Omental fat pad (tissue), 4 donors: ENCODE results near the gene RAB22A. TPM values are rescaled to one million over a fixed set of nuclear protein-coding genes. Genes with fewer than 3 reads are reported as not detected.
"Not testable (repeated sequence)": the region's sequence is repeated elsewhere in the genome, so short reads cannot be mapped to it uniquely, and the experiment has no call there.

Source experiments
- ATAC-seq: fragments of 150-250 bp; one replicate; pipeline ENCODE4 v1.9.1; 2016; ENCODE audit warnings: mild to moderate bottlenecking, moderate library complexity; ENCODE audit not compliant: low FRiP score
- DNase-seq: peaks from one replicate; pipeline ENCODE4 v3.0.0-alpha.2; 2019; ENCODE audit warnings: low spot score
- CTCF ChIP-seq, 3 donors: fragments of 450-650 bp; IDR thresholded peaks; one replicate each; pipeline ENCODE4 v1.5.1; 2016 to 2017; ENCODE audit warnings: antibody characterized with exemption in 3 of 3, mild to moderate bottlenecking in 3 of 3, moderate library complexity in 2 of 3
- total RNA-seq, 4 donors: library from RNA; depleted of rRNA; stranded (reverse); fragments of >200 nt; gene quantifications; one replicate each; pipeline ENCODE4 v1.1.0, GENCODE V29; 2016

RAB22A gene
- total RNA-seq, 4 donors from 2014 or later: 16.7 to 28.1 (median 19.6) TPM

DNA sequence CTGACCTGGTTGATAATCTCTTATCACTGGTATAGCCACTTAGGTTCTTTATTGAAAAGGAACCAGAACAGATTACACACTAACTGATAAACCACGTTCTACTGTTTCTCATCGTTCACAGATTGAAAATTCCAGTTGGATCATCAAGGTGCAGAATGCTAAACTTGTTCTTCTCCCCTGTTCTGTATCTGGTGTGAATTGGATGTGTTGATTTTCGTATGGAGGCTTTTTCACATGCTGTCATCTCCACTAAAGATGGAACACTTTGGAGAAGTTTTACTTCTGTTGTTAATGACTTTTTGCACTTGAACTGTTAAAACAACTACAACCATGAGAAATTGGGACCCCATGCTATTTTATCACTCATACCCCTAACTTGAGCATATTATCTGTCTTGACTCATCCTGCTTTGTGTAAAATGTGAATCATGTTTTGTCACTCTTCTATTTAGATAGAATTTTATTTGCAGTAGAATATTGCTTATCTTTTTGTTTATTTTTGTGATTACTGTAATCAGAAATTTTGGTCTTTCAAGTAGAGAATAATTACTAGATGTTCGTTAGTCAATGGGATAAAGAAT, 97.0 kb downstream of the RAB22A start:
- DNase-seq (no peak), ATAC-seq (no peak)
- no peak for TF ChIP-seq CTCF (IDR thresholded peaks at IDR 0.05)

DNA sequence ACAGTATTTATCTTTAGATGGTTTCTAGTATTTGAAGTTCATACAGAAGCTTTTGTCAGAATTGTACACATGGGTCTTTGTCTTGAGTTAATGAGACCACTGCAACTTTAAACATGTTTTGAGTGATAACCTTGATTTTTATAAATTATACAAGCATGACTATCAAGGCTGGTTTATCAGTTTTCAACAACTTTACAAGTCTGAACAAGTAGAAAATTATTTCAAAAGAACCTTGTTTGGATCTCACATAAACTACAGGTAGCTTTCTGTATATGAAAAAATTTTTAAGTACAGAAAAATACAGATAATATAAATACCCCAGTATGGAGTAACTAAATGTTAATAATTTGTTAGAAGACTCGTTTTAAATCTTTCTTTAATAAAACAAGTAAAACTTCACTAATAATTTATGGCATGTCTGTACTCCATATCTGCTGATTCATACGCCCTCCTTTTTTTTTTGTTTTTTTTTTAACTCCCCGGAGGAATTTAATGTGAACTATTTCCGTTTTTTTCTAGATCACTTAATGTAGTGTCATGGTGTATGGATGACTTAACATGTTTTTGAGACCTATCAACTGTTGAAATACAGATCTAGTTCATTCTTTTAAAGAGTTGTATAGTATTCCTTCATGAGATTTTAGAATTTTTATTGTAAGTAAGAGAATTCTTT, 97.8 kb downstream of the RAB22A start:
- ATAC-seq (peak; percentile 60), DNase-seq (no peak)
- no peak for TF ChIP-seq CTCF (IDR thresholded peaks at IDR 0.05)

DNA sequence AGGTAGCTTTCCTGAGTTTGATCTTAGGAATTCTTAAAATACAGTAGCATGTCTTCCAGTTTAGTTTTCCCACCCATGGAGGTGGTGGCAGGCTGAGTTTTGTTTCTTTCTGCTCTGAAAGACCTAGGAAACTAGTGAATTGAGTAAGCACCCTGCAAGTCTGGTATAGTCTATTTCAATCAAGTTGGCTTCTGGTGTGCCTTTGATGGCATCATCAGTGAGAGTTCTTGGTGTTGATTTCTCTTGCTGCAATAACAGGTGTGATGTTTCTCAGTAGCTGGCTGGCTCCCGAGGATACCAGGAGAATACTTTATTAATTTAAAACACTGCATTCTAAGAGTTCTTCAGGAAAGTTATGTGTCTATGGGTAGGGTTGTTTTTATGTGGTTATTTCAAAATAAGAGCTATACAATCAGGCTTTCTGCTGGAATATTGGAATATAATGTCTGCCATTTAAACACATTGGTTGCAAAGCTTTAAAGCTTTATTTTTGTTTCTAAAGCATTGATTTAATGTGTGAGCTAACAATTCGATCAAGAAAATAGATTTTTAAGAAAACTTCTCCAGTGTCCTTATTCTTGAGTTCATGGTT, 98.5 kb downstream of the RAB22A start:
- no peak for TF ChIP-seq CTCF (IDR thresholded peaks at IDR 0.05)
- DNase-seq (no peak), ATAC-seq (no peak)

DNA sequence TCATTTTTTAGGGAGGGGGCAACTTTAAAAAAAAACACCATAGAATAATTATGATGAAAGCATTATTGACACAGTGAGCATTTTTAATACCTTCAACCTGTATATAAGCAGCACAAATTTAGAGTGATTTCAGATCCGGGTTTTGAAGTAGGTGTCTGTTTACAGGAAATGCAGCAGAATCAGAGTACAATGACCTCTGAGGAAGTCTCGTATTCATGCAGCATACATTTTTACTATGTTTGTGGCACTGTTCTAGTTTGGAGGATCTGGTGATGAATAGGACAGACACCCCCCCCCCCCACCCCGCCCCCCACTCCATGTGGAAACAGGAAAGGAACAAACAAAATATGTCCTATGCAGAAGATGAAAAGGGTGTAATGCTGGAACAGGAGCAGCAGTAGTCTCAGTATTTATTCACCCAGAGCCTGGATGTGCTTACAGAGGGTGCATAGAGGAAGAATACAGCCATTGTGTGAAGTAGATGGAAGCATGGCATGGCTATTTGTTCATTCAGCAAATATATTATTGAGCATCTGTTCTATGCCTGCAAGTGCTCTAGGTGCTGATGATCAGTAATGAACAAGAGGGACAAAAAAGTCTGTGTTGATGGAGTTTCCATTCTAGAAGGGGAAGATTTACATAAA, 99.2 kb downstream of the RAB22A start:
- DNase-seq (no peak), ATAC-seq (no peak)
- no peak for TF ChIP-seq CTCF (IDR thresholded peaks at IDR 0.05)

- ATAC-seq, DNase-seq: not testable (repeated sequence)
These were observed 104.7 kb downstream of the RAB22A start for GRCh38 chr20:58414216-58414615.

- not testable (repeated sequence) for ATAC-seq, DNase-seq
These were observed 105.3 kb downstream of the RAB22A start for GRCh38 chr20:58414786-58415185.

DNA sequence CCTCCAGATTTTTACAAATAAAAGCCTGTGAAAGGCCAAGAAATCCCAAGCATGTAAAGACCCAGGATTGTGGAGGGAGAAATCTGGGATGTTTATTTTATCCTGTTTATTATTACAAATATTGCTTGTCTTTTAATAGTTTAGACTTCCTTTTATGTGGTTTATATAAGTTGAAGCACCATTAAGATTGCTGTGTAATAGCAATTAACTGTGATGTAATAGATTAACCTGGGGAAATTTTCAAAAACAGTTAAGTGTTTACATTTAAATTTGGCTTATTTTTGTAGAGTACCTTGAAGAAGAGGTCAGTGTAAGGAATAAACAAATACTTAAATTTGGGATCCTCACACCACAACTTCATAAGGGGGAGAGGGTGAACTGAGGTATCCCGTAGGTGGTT, 106.5 kb downstream of the RAB22A start:
- no peak for ATAC-seq
- no peak for TF ChIP-seq CTCF (IDR thresholded peaks at IDR 0.05)
- DNase-seq: no peak

DNA sequence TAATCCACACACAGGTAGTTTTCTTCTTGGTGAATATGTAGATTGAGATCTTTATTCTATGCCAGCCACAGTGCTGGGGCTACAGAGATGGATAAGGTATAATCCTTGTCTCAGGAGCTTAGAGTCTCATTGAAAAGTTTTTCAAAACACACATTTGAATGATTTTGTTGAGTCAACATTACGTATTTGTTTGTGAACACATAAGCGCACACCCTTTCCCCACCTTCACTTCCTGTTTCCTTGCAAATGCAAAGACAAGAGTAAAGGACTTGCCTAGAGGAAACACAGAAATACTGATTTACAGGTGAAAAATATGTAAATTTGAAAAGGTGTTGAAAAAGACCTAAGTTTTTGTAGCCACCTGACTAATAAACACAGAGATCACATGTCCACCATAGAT, 107.3 kb downstream of the RAB22A start:
- no peak for DNase-seq
- no peak for TF ChIP-seq CTCF (IDR thresholded peaks at IDR 0.05)
- ATAC-seq: no peak
